Mesenchymal stem cell (in vitro differentiated cells and primary cell): ENCODE measurements around the gene CHL1.

Source experiments
- DNase-seq: peaks from one replicate; pipeline ENCODE4 v3.0.0-alpha.2; 2013
- H2AFZ ChIP-seq: one replicate; pipeline ENCODE4 v1.6.1; 2013; ENCODE audit warnings: low read depth, mild to moderate bottlenecking, control low read depth, inconsistent platforms, low read length, moderate library complexity
- H2AK5ac ChIP-seq: 2 replicates; pipeline ENCODE4 v1.6.1; 2013; ENCODE audit warnings: low read length, moderate library complexity, mild to moderate bottlenecking, inconsistent platforms; ENCODE audit not compliant: severe bottlenecking
- H2BK120ac ChIP-seq: one replicate; pipeline ENCODE4 v1.6.1; 2013; ENCODE audit warnings: low read depth, mild to moderate bottlenecking, inconsistent platforms, low read length, moderate library complexity
- H2BK12ac ChIP-seq, 2 experiments: one replicate each; pipeline ENCODE4 v1.6.1; 2013; ENCODE audit warnings: inconsistent platforms in 2 of 2, low read length in 2 of 2, mild to moderate bottlenecking in 2 of 2, moderate library complexity in 2 of 2, control low read depth in 1 of 2
- H2BK15ac ChIP-seq: one replicate; pipeline ENCODE4 v1.6.1; 2013; ENCODE audit warnings: mild to moderate bottlenecking, low read depth, inconsistent platforms; ENCODE audit not compliant: poor library complexity, severe bottlenecking
- H2BK5ac ChIP-seq: 2 replicates; pipeline ENCODE4 v1.6.1; 2013; ENCODE audit warnings: low read depth, mild to moderate bottlenecking, low read length, control low read depth, inconsistent platforms; ENCODE audit not compliant: poor library complexity, severe bottlenecking
- H3K14ac ChIP-seq, 2 experiments: one replicate each; pipeline ENCODE4 v1.6.1; 2013; ENCODE audit warnings: inconsistent platforms in 2 of 2, low read length in 2 of 2, control low read depth in 1 of 2, mild to moderate bottlenecking in 1 of 2, moderate library complexity in 1 of 2
- H3K18ac ChIP-seq, 2 experiments: one replicate each; pipeline ENCODE4 v1.6.1; 2013; ENCODE audit warnings: inconsistent platforms in 2 of 2, low read length in 2 of 2, control low read depth in 1 of 2, low read depth in 1 of 2, mild to moderate bottlenecking in 1 of 2
- H3K23ac ChIP-seq, 2 experiments: one replicate each; pipeline ENCODE4 v1.6.1; 2013; ENCODE audit warnings: inconsistent platforms in 2 of 2, low read length in 2 of 2, mild to moderate bottlenecking in 2 of 2, moderate library complexity in 2 of 2, control low read depth in 1 of 2
- H3K27ac ChIP-seq: 2 replicates; pipeline ENCODE4 v1.5.1; 2013; ENCODE audit warnings: mild to moderate bottlenecking, moderate library complexity, low read length, control low read depth, inconsistent platforms; ENCODE audit not compliant: poor library complexity, severe bottlenecking
- H3K27me3 ChIP-seq, 2 experiments: 2 replicates each; pipeline versions ENCODE4 v1.6.1 to v1.7.0; 2013; ENCODE audit warnings: low read length in 2 of 2, mild to moderate bottlenecking in 2 of 2, moderate library complexity in 2 of 2, control low read depth in 1 of 2, inconsistent platforms in 1 of 2; ENCODE audit not compliant: control insufficient read depth in 1 of 2, insufficient read depth in 1 of 2
- H3K36me3 ChIP-seq, 2 experiments: 2 replicates each; pipeline versions ENCODE4 v1.6.1 to v1.7.0; 2013; ENCODE audit warnings: low read length in 2 of 2, control low read depth in 1 of 2, inconsistent platforms in 1 of 2, low read depth in 1 of 2, mild to moderate bottlenecking in 1 of 2; ENCODE audit not compliant: insufficient read depth in 2 of 2, control insufficient read depth in 1 of 2
- H3K4ac ChIP-seq, 2 experiments: one replicate each; pipeline ENCODE4 v1.6.1; 2013; ENCODE audit warnings: inconsistent platforms in 2 of 2, low read length in 2 of 2, mild to moderate bottlenecking in 2 of 2, moderate library complexity in 2 of 2, control low read depth in 1 of 2, low read depth in 1 of 2
- H3K4me1 ChIP-seq: 2 replicates; pipeline ENCODE4 v1.6.1; 2013; ENCODE audit warnings: low read depth, low read length, control low read depth; ENCODE audit not compliant: control insufficient read depth, insufficient read depth
- H3K4me2 ChIP-seq: 2 replicates; pipeline ENCODE4 v1.6.1; 2013; ENCODE audit warnings: low read length, mild to moderate bottlenecking, inconsistent platforms; ENCODE audit not compliant: poor library complexity, severe bottlenecking
- H3K4me3 ChIP-seq, 2 experiments: 2 replicates each; pipeline versions ENCODE4 v1.5.1 to v1.7.0; 2013; ENCODE audit warnings: low read length in 2 of 2, mild to moderate bottlenecking in 2 of 2, control low read depth in 1 of 2, low read depth in 1 of 2; ENCODE audit not compliant: insufficient read depth in 1 of 2
- H3K79me1 ChIP-seq: replicated peaks from 2 replicates; pipeline ENCODE4 v1.6.1; 2013; ENCODE audit warnings: mild to moderate bottlenecking, control low read depth, low read length, inconsistent platforms; ENCODE audit not compliant: poor library complexity, severe bottlenecking
- H3K9ac ChIP-seq: 2 replicates; pipeline ENCODE4 v1.7.0; 2013; ENCODE audit warnings: mild to moderate bottlenecking, low read length, moderate library complexity
- H3K9me3 ChIP-seq: 2 replicates; pipeline ENCODE4 v1.7.0; 2013; ENCODE audit warnings: mild to moderate bottlenecking, low read length; ENCODE audit not compliant: control insufficient read depth
- H4K8ac ChIP-seq: one replicate; pipeline ENCODE4 v1.6.1; 2013; ENCODE audit warnings: inconsistent platforms, mild to moderate bottlenecking, low read length, moderate library complexity
- H4K91ac ChIP-seq: one replicate; pipeline ENCODE4 v1.6.1; 2013; ENCODE audit warnings: mild to moderate bottlenecking, low read length, inconsistent platforms
- WGBS: methylation state at CpG from one replicate; pipeline ENCODE4 v1.1.7; 2013; ENCODE audit warnings: mixed read lengths; 5-methylcytosine and 5-hydroxymethylcytosine counted together

The CHL1 gene

DNA sequence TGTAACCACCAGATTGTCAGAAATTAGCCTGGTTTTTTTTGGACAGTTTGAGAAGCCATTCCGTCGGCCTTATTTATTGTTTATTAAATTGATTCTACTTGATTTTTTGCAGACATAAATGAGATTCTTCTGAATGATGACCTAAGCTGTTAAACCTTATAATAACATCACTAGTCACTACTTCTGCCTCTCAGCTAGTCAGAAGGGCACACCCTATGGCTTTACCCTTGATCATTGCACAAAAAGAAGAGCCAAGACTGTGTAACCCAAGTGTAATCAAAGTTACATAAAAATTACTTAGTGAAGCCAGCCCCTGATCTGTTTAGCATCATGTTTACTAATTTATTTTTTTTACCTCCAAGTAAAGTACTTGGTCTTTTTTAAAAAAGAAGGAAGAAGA, 64.3 kb downstream of the CHL1 start:
- H3K4ac ChIP-seq, result no peak overlapping the region
- no peak overlapping the region for H3K23ac ChIP-seq
- H3K9me3 ChIP-seq, result no peaks in the 10 kb centered on the region
- no peaks in the 10 kb centered on the region for H3K79me1 ChIP-seq
- H3K4me1 ChIP-seq, result no peaks in the 10 kb centered on the region
- peak overlapping the region; percentile 20 for H3K9ac ChIP-seq
- no peak overlapping the region for H2BK120ac ChIP-seq
- H4K91ac ChIP-seq, result no peak overlapping the region
- no peak overlapping the region for H3K4me3 ChIP-seq
- no peak overlapping the region for H2BK15ac ChIP-seq
- H3K18ac ChIP-seq, result no peak overlapping the region
- H3K27ac ChIP-seq, result no peak overlapping the region
- no peak overlapping the region for H2AFZ ChIP-seq
- no peak overlapping the region for H2AK5ac ChIP-seq
- H2BK5ac ChIP-seq, result no peak overlapping the region
- no peaks in the 10 kb centered on the region for H3K36me3 ChIP-seq
- no peak overlapping the region for H3K14ac ChIP-seq
- H3K27me3 ChIP-seq, result no peaks in the 10 kb centered on the region
- H4K8ac ChIP-seq, result no peak overlapping the region
- H3K4me2 ChIP-seq, result no peak overlapping the region
- no CpG with 5 or more reads among the region's 2 CpGs for WGBS
- DNase-seq, result no peak
- no peak overlapping the region for H2BK12ac ChIP-seq

DNA sequence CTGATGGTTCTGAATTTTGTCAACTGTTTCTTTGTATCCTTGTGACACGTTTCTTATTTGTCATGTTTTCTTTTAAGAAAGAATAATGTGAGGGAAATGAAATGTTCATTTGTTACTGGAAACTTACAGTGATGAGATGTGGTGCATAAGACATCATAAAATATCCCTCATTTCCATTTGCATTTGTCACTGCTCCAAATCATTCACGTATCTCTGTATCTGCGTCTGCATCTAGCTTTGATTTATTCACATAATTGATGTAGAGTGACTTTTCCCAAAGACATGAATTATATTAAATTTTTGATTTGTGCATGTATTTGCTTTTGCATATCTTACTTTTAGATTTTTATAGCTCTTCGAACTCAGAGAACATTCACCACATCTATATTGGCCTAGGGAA, 66.8 kb downstream of the CHL1 start:
- no peak overlapping the region for H2BK15ac ChIP-seq
- no peak overlapping the region for H3K9ac ChIP-seq
- H3K4me1 ChIP-seq, result no peaks in the 10 kb centered on the region
- no peak overlapping the region for H3K4ac ChIP-seq
- H3K36me3 ChIP-seq, result no peaks in the 10 kb centered on the region
- no peak overlapping the region for H3K14ac ChIP-seq
- no peak overlapping the region for H2AFZ ChIP-seq
- DNase-seq, result no peak
- H3K18ac ChIP-seq, result no peak overlapping the region
- no peak overlapping the region for H2BK120ac ChIP-seq
- H3K4me2 ChIP-seq, result no peak overlapping the region
- H3K9me3 ChIP-seq, result no peaks in the 10 kb centered on the region
- 83% methylated on average over 1 of the region's 4 CpGs for WGBS
- no peak overlapping the region for H2BK12ac ChIP-seq
- no peak overlapping the region for H4K8ac ChIP-seq
- no peak overlapping the region for H2BK5ac ChIP-seq
- H4K91ac ChIP-seq, result no peak overlapping the region
- no peak overlapping the region for H3K27ac ChIP-seq
- no peak overlapping the region for H2AK5ac ChIP-seq
- no peak overlapping the region for H3K4me3 ChIP-seq
- no peaks in the 10 kb centered on the region for H3K27me3 ChIP-seq
- no peak overlapping the region for H3K23ac ChIP-seq
- no peaks in the 10 kb centered on the region for H3K79me1 ChIP-seq

DNA sequence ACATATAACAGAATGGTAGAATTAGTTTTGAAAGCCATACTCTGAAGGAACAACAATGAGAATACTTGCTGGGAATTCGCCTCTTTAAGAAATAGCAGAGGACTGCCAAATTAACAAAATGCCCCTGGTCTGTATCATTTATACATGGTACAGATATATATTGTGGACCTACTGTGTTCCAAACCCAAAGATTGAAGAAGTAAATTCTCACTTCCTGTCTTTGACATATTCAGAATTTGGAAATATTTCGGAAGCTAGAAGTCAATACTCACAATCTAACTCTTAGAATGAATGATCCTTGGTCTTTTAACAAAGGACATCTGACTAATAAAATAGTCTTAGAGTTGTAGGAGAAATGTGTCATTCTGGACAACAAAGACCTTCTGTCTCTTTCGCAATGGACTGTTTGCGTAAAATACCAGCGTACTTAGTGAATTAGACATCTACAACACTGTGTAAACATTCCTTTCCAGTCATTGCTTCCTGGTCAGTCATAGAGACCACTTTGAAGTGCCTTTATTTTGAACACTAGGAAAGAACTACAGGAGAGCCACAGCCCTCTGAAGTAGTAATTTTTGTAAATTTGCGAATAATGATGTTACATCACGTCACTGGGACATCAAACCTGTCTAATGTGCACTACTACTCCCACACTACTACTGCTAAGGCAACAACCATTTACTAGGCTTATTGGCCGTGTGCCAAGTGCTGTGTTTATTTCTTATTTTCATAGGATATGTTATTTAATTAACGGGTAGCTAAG, 68.0 kb downstream of the CHL1 start:
- no peak overlapping the region for H2AFZ ChIP-seq

DNA sequence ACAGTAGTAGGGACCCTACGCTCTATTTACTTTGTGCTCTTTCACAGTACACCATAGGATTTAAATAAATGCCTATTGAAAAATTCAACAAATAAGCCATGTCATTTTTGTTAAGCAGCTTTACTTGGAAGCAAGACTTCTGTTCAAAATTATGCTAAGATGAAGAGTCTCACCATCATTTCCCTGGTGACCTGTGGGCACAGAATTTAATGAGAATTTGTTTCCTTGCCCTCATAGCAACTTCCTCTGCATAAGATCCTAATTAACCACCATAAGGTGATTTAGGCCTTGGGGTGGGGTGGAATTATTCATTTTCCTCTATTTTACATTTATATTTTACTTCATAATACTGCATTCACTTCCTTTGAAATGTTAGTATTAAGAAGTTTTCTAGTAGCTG, 70.5 kb downstream of the CHL1 start:
- H3K4me1 ChIP-seq, result no peaks in the 10 kb centered on the region
- no peak overlapping the region for H3K9ac ChIP-seq
- H3K4me2 ChIP-seq, result no peak overlapping the region
- no peak overlapping the region for H2BK15ac ChIP-seq
- no peaks in the 10 kb centered on the region for H3K9me3 ChIP-seq
- H2BK12ac ChIP-seq, result no peak overlapping the region
- H4K91ac ChIP-seq, result no peak overlapping the region
- no CpG with 5 or more reads among the region's 1 CpG for WGBS
- H3K79me1 ChIP-seq, result no peaks in the 10 kb centered on the region
- no peak overlapping the region for H3K27ac ChIP-seq
- H2AFZ ChIP-seq, result no peak overlapping the region
- no peak overlapping the region for H3K14ac ChIP-seq
- H2AK5ac ChIP-seq, result no peak overlapping the region
- no peak overlapping the region for H2BK5ac ChIP-seq
- H2BK120ac ChIP-seq, result no peak overlapping the region
- no peaks in the 10 kb centered on the region for H3K27me3 ChIP-seq
- no peak overlapping the region for H3K23ac ChIP-seq
- H4K8ac ChIP-seq, result no peak overlapping the region
- H3K36me3 ChIP-seq, result no peaks in the 10 kb centered on the region
- no peak overlapping the region for H3K4ac ChIP-seq
- no peak for DNase-seq
- H3K18ac ChIP-seq, result no peak overlapping the region
- no peak overlapping the region for H3K4me3 ChIP-seq

More for the DNA sequence above, 68.0 kb downstream of the CHL1 start:
- H3K27me3 ChIP-seq, result no peaks in the 10 kb centered on the region
- no peak overlapping the region for H3K4me3 ChIP-seq
- no peak overlapping the region for H3K14ac ChIP-seq
- no peak overlapping the region for H3K23ac ChIP-seq
- H3K18ac ChIP-seq, result no peak overlapping the region
- H2BK120ac ChIP-seq, result no peak overlapping the region
- no peak overlapping the region for H3K27ac ChIP-seq
- H2AK5ac ChIP-seq, result no peak overlapping the region
- H3K79me1 ChIP-seq, result no peaks in the 10 kb centered on the region
- no peaks in the 10 kb centered on the region for H3K36me3 ChIP-seq
- H4K91ac ChIP-seq, result no peak overlapping the region
- H4K8ac ChIP-seq, result no peak overlapping the region
- H3K4me2 ChIP-seq, result no peak overlapping the region
- 40% methylated on average over 4 of the region's 9 CpGs for WGBS
- H2BK5ac ChIP-seq, result no peak overlapping the region
- no peak overlapping the region for H2BK12ac ChIP-seq
- peak; percentile 78 for DNase-seq
- no peaks in the 10 kb centered on the region for H3K9me3 ChIP-seq
- H2BK15ac ChIP-seq, result no peak overlapping the region
- H3K4ac ChIP-seq, result no peak overlapping the region
- H3K9ac ChIP-seq, result peak overlapping the region; percentile 59
- no peaks in the 10 kb centered on the region for H3K4me1 ChIP-seq
